ENCODE results near the gene NWD2. TPM values are rescaled to one million over a fixed set of nuclear protein-coding genes. Genes with fewer than 3 reads are reported as not detected.

The NWD2 gene
- total RNA-seq, 4 donors from 2014 or later: 0.16 to 2.1 (median 0.61) TPM

GRCh38 chr4:37279894-37280592 lies 35.5 kb downstream of the NWD2 start:
- 82% methylated on average over 6 of the region's 6 CpGs for WGBS
- TF ChIP-seq POLR2A (IDR thresholded peaks at IDR 0.05) (no peak), EP300 (IDR thresholded peaks at IDR 0.05) (no peak), POLR2AphosphoS5 (IDR thresholded peaks at IDR 0.05) (no peak)
- TF ChIP-seq, protein P1, sequence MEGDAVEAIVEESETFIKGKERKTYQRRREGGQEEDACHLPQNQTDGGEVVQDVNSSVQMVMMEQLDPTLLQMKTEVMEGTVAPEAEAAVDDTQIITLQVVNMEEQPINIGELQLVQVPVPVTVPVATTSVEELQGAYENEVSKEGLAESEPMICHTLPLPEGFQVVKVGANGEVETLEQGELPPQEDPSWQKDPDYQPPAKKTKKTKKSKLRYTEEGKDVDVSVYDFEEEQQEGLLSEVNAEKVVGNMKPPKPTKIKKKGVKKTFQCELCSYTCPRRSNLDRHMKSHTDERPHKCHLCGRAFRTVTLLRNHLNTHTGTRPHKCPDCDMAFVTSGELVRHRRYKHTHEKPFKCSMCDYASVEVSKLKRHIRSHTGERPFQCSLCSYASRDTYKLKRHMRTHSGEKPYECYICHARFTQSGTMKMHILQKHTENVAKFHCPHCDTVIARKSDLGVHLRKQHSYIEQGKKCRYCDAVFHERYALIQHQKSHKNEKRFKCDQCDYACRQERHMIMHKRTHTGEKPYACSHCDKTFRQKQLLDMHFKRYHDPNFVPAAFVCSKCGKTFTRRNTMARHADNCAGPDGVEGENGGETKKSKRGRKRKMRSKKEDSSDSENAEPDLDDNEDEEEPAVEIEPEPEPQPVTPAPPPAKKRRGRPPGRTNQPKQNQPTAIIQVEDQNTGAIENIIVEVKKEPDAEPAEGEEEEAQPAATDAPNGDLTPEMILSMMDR (IDR thresholded peaks at IDR 0.05): no peak
- DNase-seq (ENCODE audit: low spot score in 2 of 2): no peak
- Histone ChIP-seq H3K27ac (no peak overlapping the region), H3K36me3 (no peaks in the 10 kb centered on the region), H3K4me3 (no peak overlapping the region), H3K4me1 (no peaks in the 10 kb centered on the region), H3K27me3 (no peaks in the 10 kb centered on the region), H3K9me3 (peaks cover 5% of the 10 kb centered on the region)

- Histone ChIP-seq H3K27me3 (no peaks in the 10 kb centered on the region), H3K27ac (no peak overlapping the region), H3K9me3 (no peaks in the 10 kb centered on the region), H3K36me3 (no peaks in the 10 kb centered on the region), H3K4me1 (no peaks in the 10 kb centered on the region), H3K4me3 (no peak overlapping the region)
- TF ChIP-seq POLR2A (IDR thresholded peaks at IDR 0.05) (no peak), EP300 (IDR thresholded peaks at IDR 0.05) (no peak), POLR2AphosphoS5 (IDR thresholded peaks at IDR 0.05) (no peak)
- TF ChIP-seq, protein P1 (IDR thresholded peaks at IDR 0.05): no peak
- 89% methylated on average over 1 of the region's 1 CpG for WGBS
- no peak for DNase-seq (ENCODE audit: low spot score in 2 of 2)
Measured at GRCh38 chr4:37299468-37299867, 54.9 kb downstream of the NWD2 start.

DNA sequence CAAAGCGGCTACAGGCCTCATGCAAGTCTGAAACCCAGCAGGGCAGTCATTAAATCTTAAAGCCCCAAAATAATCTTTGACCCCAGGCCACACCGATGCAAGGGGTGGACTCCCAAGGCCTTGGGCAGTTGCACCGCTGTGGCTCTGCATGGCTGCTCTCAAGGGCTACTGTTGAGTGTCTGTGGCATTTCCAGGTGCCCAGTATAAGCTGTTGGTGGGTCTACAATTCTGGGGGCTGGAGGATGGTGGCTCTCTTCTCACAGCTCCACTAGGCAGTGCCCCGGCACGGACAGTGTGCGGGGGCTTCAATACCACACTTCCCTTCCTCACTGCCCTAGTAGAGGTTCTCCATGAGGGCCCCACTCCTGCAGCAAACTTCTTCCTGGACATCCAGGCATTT lies 60.1 kb downstream of the NWD2 start:
- WGBS: 95% methylated on average over 4 of the region's 6 CpGs
- Histone ChIP-seq H3K36me3 (no peaks in the 10 kb centered on the region), H3K4me3 (no peak overlapping the region), H3K9me3 (peaks cover 3% of the 10 kb centered on the region), H3K27ac (no peak overlapping the region), H3K27me3 (no peaks in the 10 kb centered on the region), H3K4me1 (no peaks in the 10 kb centered on the region)
- TF ChIP-seq POLR2AphosphoS5 (IDR thresholded peaks at IDR 0.05) (no peak), POLR2A (IDR thresholded peaks at IDR 0.05) (no peak), EP300 (IDR thresholded peaks at IDR 0.05) (no peak)
- TF ChIP-seq, protein P1 (IDR thresholded peaks at IDR 0.05): no peak
- no peak for DNase-seq (ENCODE audit: low spot score in 2 of 2)

DNA sequence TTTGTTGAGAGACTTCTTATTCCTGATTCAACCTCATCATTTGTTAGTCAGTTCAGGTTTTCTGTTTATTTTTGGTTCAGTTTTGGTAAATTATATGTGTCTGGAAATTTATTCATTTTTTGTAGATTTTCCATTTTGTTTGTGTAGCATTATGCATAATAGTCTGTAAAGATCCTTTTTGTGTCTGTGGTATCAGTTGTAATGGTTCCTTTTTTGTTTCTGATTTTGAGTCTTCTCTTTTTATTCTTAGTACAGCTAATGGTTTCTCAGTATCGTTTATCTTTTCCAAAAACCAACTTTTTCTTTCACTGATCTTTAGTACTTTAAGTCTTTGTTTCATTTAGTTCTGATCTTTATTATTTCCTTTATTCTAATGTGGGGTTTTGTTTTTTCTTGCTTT lies 61.4 kb downstream of the NWD2 start:
- 78% methylated on average over 1 of the region's 1 CpG for WGBS

GRCh38 chr4:37317104-37317643 lies 72.6 kb downstream of the NWD2 start:
- Histone ChIP-seq H3K27me3 (no peaks in the 10 kb centered on the region), H3K4me1 (no peaks in the 10 kb centered on the region), H3K36me3 (no peaks in the 10 kb centered on the region), H3K27ac (no peak overlapping the region), H3K9me3 (peaks cover 5% of the 10 kb centered on the region), H3K4me3 (no peak overlapping the region)
- DNase-seq (ENCODE audit: low spot score in 2 of 2): no peak
- no peak for TF ChIP-seq EP300 (IDR thresholded peaks at IDR 0.05)
- TF ChIP-seq, protein P1 (IDR thresholded peaks at IDR 0.05): no peak
- no peak for TF ChIP-seq POLR2A (IDR thresholded peaks at IDR 0.05)
- no peak for TF ChIP-seq POLR2AphosphoS5 (IDR thresholded peaks at IDR 0.05)
- WGBS: 49% methylated on average over 3 of the region's 3 CpGs

More for the DNA sequence above, 61.4 kb downstream of the NWD2 start:
- no peaks in the 10 kb centered on the region for H3K27me3 ChIP-seq
- no peaks in the 10 kb centered on the region for H3K4me1 ChIP-seq
- H3K4me3 ChIP-seq: no peak overlapping the region
- TF ChIP-seq POLR2AphosphoS5 (IDR thresholded peaks at IDR 0.05): no peak
- no peak for TF ChIP-seq POLR2A (IDR thresholded peaks at IDR 0.05)
- TF ChIP-seq, protein P1 (IDR thresholded peaks at IDR 0.05): no peak
- TF ChIP-seq EP300 (IDR thresholded peaks at IDR 0.05): no peak
- DNase-seq (ENCODE audit: low spot score in 2 of 2): no peak
- peaks cover 5% of the 10 kb centered on the region for H3K9me3 ChIP-seq
- no peaks in the 10 kb centered on the region for H3K36me3 ChIP-seq
- no peak overlapping the region for H3K27ac ChIP-seq
